HG03135 (cell line): ENCODE results near the gene KRTAP23-1.

Source experiments
- ATAC-seq: cut with Tn5 transposase; IDR thresholded peaks from one replicate; pipeline ENCODE4 v1.9.1; 2021; ENCODE audit warnings: mild to moderate bottlenecking, moderate library complexity; ENCODE audit not compliant: unreplicated experiment

Gene KRTAP23-1

GRCh38 chr21:30348506-30348905 lies at the start of gene KRTAP23-1:
Gene KRTAP23-1, minus strand, starts transcription at chr21:30348606. Its CDS starts 0 bp downstream, at chr21:30348606.
- ATAC-seq, result no peak

- no peak for ATAC-seq
These were observed 47.3 kb upstream of the KRTAP23-1 start, which contains the start of gene KRTAP13-1 for GRCh38 chr21:30395731-30396130. Gene KRTAP13-1, plus strand, starts transcription at chr21:30396031. Its CDS starts 56 bp downstream, at chr21:30396087.

GRCh38 chr21:30391492-30392025 lies 43.2 kb upstream of the KRTAP23-1 start:
- no peak for ATAC-seq

GRCh38 chr21:30382201-30382600 lies 33.8 kb upstream of the KRTAP23-1 start:
- ATAC-seq, result no peak

GRCh38 chr21:30372139-30372770 lies 23.8 kb upstream of the KRTAP23-1 start, which contains the start of gene KRTAP13-2:
Gene KRTAP13-2, minus strand, starts transcription at chr21:30372271. Its CDS starts 58 bp downstream, at chr21:30372213.
- no peak for ATAC-seq

GRCh38 chr21:30355906-30356305 lies 7.5 kb upstream of the KRTAP23-1 start:
- ATAC-seq, result no peak

GRCh38 chr21:30354308-30355005 lies 6.1 kb upstream of the KRTAP23-1 start:
- ATAC-seq, result no peak

- ATAC-seq, result no peak
These were observed 3.1 kb upstream of the KRTAP23-1 start for GRCh38 chr21:30351534-30351933.

GRCh38 chr21:30349572-30349971 lies 1.2 kb upstream of the KRTAP23-1 start:
- no peak for ATAC-seq

GRCh38 chr21:30345014-30345413 lies 3.4 kb downstream of the KRTAP23-1 start:
- ATAC-seq, result no peak

- ATAC-seq, result no peak
These were observed 7.5 kb downstream of the KRTAP23-1 start for GRCh38 chr21:30340714-30341573.

GRCh38 chr21:30338717-30339116 lies 9.7 kb downstream of the KRTAP23-1 start:
- no peak for ATAC-seq

- ATAC-seq, result no peak
These were observed 10.6 kb downstream of the KRTAP23-1 start for GRCh38 chr21:30337772-30338171.

GRCh38 chr21:30337276-30337744 lies 11.1 kb downstream of the KRTAP23-1 start, which contains the start of gene KRTAP27-1:
Gene KRTAP27-1, minus strand, starts transcription at chr21:30337694. Its CDS starts 26 bp downstream, at chr21:30337668.
- no peak for ATAC-seq

- no peak for ATAC-seq
These were observed 11.8 kb downstream of the KRTAP23-1 start for GRCh38 chr21:30336596-30336995.

GRCh38 chr21:30333736-30334135 lies 14.7 kb downstream of the KRTAP23-1 start:
- ATAC-seq, result no peak

- no peak for ATAC-seq
These were observed 15.7 kb downstream of the KRTAP23-1 start for GRCh38 chr21:30332681-30333080.

GRCh38 chr21:30329203-30329875 lies 19.1 kb downstream of the KRTAP23-1 start:
- ATAC-seq, result no peak

GRCh38 chr21:30326390-30326789 lies 22.0 kb downstream of the KRTAP23-1 start:
- ATAC-seq, result no peak

GRCh38 chr21:30320215-30320614 lies 28.2 kb downstream of the KRTAP23-1 start, which contains the start of gene KRTAP26-1:
Gene KRTAP26-1, minus strand, starts transcription at chr21:30320315. Its CDS starts 280 bp downstream, at chr21:30320035.
- no peak for ATAC-seq
